GM12873 (cell line): ENCODE measurements around the gene PCDHAC2.

Experiments used
- TF ChIP-seq, protein P1 (sequence below): IDR thresholded peaks from 2 replicates; pipeline ENCODE4 v1.5.1; 2012; ENCODE audit warnings: low read depth, mild to moderate bottlenecking, moderate library complexity, low read length, control low read depth; ENCODE audit not compliant: insufficient read depth; ENCODE audit errors: missing control alignments

Gene PCDHAC2, protein sequence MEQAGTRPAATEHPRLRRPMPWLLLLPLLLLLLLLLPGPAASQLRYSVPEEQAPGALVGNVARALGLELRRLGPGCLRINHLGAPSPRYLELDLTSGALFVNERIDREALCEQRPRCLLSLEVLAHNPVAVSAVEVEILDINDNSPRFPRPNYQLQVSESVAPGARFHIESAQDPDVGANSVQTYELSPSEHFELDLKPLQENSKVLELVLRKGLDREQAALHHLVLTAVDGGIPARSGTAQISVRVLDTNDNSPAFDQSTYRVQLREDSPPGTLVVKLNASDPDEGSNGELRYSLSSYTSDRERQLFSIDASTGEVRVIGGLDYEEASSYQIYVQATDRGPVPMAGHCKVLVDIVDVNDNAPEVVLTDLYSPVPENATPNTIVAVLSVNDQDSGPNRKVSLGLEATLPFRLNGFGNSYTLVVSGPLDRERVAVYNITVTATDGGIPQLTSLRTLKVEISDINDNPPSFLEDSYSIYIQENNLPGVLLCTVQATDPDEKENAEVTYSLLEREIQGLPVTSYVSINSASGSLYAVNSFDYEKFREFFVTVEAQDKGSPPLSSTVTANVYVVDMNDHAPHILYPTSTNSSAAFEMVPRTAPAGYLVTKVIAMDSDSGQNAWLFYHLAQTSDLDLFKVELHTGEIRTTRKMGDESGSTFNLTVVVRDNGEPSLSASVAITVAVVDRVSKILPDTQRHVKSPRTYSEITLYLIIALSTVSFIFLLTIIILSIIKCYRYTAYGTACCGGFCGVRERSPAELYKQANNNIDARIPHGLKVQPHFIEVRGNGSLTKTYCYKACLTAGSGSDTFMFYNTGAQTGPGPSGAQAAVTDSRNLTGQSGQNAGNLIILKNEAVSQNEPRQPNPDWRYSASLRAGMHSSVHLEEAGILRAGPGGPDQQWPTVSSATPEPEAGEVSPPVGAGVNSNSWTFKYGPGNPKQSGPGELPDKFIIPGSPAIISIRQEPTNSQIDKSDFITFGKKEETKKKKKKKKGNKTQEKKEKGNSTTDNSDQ

DNA sequence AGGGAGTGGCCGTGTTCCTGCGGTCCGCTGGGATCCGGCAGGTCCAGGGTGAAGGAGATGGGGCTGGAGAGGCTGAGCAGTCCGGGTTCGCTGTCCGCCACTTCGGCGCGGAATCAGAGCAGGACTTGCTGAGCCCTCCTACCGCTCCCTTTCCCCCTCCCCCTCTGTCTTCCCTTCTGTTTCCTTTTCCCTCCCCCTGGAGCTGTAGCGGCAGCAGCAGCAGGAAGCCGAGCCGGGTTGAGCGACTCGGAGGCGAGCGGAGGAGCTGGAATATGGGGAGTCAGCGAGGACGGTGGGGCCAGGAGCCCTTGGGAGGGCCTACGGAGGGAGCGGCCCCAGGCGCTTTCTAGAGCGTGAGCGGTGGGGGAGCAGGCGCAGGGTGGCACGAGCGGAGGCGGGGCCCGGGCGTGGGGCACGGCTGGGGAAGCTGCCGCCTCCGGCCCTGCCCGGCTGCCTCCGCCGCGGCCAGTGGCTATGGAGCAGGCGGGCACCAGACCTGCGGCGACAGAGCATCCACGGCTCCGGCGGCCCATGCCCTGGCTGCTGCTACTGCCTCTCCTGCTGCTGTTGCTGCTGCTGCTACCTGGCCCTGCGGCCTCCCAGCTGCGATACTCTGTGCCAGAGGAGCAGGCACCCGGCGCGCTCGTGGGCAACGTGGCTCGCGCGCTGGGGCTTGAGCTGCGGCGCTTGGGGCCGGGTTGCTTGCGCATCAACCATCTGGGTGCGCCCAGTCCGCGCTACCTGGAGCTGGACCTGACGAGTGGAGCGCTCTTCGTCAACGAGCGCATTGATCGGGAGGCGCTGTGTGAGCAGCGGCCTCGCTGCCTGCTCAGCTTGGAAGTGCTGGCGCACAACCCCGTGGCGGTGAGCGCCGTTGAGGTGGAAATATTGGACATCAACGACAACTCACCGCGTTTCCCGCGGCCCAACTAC lies at the start of gene PCDHAC2:
PCDHAC2 (plus strand) TSS at position 184 of the 933 bp plus-strand sequence; CDS start at position 475, 291 bp downstream.
- TF ChIP-seq, protein P1, sequence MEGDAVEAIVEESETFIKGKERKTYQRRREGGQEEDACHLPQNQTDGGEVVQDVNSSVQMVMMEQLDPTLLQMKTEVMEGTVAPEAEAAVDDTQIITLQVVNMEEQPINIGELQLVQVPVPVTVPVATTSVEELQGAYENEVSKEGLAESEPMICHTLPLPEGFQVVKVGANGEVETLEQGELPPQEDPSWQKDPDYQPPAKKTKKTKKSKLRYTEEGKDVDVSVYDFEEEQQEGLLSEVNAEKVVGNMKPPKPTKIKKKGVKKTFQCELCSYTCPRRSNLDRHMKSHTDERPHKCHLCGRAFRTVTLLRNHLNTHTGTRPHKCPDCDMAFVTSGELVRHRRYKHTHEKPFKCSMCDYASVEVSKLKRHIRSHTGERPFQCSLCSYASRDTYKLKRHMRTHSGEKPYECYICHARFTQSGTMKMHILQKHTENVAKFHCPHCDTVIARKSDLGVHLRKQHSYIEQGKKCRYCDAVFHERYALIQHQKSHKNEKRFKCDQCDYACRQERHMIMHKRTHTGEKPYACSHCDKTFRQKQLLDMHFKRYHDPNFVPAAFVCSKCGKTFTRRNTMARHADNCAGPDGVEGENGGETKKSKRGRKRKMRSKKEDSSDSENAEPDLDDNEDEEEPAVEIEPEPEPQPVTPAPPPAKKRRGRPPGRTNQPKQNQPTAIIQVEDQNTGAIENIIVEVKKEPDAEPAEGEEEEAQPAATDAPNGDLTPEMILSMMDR = no peak

DNA sequence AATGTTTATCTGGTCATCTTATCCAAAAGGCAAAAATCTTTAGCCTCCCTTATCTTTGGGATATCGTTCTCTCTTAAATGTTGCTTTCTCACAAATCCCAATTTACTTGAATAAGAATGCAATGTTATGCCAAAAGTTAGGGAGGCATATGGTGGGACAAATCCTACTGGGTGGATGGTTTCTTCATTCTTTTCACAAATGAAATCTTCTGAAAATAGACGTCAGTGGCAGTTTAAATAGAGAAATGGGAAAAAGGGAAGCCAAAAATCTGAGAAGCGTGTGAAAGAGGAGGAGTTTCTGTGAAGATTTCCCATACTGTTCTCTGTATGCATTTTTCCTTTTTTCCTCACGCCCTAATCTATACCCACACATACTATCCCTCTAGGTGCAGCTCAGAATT lies 42.7 kb upstream of the PCDHAC2 start:
- TF ChIP-seq, protein P1 = no peak

DNA sequence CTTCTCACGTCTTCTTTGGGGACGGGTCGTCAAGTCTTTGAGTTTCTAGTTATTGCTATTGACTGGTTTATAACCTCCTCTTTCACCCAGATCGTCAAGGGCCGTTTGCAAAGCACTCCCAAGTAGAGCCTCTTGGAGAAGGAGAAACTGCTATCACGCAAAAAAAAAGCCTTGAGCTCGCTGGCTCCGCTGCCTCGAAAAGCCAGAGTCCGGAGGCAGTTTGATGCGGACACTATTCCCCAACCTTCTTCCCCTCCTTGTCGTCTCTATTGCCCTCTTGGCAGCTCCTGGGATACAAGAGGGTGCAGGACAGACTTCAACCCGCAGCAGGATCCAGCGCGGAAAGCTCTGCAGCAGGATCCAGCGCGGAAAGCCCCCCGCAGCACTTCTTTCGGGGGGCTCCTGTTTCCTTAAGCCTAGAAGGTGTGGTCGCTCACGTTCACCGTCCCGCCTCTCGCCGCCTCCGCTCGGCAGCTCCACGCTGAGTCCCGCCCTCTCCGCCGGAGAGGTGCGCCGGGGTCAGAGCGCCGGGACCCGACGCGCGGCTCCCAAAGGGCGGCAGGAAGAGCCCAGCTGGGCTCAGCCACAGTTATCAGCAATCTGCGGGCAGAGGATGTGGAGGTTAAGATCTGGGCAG lies 40.4 kb upstream of the PCDHAC2 start, which contains the start of gene PCDHAC1:
PCDHAC1 (plus strand) TSS at position 494 of the 637 bp plus-strand sequence. CDS start 594 bp downstream, outside the sequence.
- TF ChIP-seq, protein P1 = no peak

DNA sequence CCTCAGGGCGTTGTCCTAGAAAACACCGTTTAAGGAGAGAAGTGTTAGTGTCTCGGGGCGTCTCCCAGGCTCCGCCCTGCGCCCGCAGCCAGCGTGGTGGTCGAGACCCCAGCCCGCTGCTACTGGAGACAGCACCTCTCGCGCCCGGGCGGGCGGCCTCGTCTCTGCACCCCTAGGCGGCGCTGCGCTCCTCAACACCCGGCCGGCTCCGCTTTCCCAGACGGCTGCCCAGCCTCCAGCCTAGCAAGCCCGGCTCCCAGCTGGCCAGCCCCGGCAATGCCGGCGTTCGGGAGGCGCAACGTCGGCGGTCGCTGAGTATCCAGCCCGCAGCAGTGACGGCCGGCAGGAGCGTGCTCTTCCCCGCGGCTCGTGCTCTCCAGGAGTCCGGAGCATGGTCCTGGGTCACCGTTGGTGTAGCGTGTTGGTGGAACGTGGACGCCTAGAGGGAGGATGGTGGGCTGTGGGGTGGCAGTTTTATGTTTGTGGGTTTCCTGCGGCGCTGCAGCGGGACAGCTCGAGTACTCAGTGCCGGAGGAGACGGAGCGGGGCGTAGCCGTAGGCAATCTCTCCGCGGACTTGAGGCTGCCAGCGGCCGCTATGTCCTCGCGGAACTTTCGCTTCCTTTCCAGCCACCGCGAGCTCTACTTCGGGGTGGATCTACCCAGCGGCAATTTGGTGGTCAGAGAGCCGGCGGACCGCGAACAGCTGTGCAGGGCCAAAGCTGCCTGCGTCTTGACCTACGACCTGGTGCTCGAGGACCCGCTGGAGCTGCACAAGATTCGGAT lies 39.6 kb upstream of the PCDHAC2 start:
- TF ChIP-seq, protein P1 = peak; percentile 33

DNA sequence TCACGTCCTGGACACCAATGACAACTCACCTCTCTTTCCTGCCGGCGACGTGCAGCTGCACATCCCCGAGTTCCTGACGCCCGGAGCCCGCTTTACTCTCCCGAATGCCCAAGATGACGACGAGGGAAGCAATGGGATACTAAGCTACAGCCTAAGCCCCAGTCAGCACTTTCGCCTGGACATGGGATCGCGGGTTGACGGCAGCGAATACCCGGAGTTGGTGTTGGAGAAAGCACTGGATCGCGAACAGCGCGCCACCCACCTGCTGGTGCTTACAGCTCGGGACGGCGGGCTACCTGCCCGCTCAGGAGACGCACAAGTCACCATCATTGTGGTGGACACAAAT lies 39.1 kb upstream of the PCDHAC2 start:
- TF ChIP-seq, protein P1 = no peak
